SK-N-MC (cell line): Measurements from ENCODE around the gene RXRB.
A peak's percentile ranks its signal among the peaks of the same experiment; 100 is the strongest.

ENCODE experiments used
- DNase-seq: peaks from one replicate; pipeline ENCODE4 v3.0.0-alpha.2; 2011; ENCODE audit warnings: low read depth, low spot score
- H3K27ac ChIP-seq: fragments of 200-600 bp; sonication (generic); 2 replicates; pipeline ENCODE4 v1.5.1; 2016; ENCODE audit warnings: mixed run types
- H3K36me3 ChIP-seq: fragments of 200-600 bp; sonication (generic); 2 replicates; pipeline ENCODE4 v1.6.1; 2017; ENCODE audit warnings: antibody characterized with exemption, low read length, mixed read lengths; ENCODE audit not compliant: insufficient read depth
- H3K4me3 ChIP-seq: fragments of 200-600 bp; sonication (generic); 2 replicates; pipeline ENCODE4 v1.5.1; 2016
- H3K9ac ChIP-seq: fragments of 200-600 bp; sonication (generic); 2 replicates; pipeline ENCODE4 v1.8.0; 2017; ENCODE audit warnings: mixed run types, mixed read lengths; ENCODE audit not compliant: insufficient read length
- H3K9me3 ChIP-seq: fragments of 200-600 bp; sonication (generic); 2 replicates; pipeline ENCODE4 v1.6.1; 2017; ENCODE audit warnings: low read depth, mild to moderate bottlenecking, antibody characterized with exemption, low read length, moderate library complexity, mixed read lengths
- EZH2 ChIP-seq: fragments of 200-600 bp; sonication (generic); IDR thresholded peaks from one replicate; pipeline ENCODE4 v1.6.1; 2017; ENCODE audit warnings: antibody characterized with exemption
- FOXP2 ChIP-seq: optimal IDR thresholded peaks from 2 replicates; pipeline ENCODE3; 2011; ENCODE audit warnings: mild to moderate bottlenecking, moderate library complexity; ENCODE audit not compliant: insufficient read depth; ENCODE audit errors: extremely low read length, control extremely low read depth
- POLR2AphosphoS5 ChIP-seq: IDR thresholded peaks from 2 replicates; pipeline ENCODE4 v1.6.1; 2012; ENCODE audit warnings: mild to moderate bottlenecking, low read depth, low read length, borderline replicate concordance

Gene RXRB

GRCh38 chr6:33215271-33216116 is 15.0 kb upstream of the RXRB start:
- H3K36me3 ChIP-seq: peaks cover 7% of the 10 kb centered on the region; the same call in 1 of the 2 replicates
- no peak overlapping the region for H3K4me3 ChIP-seq
- no peak for DNase-seq
- no peak overlapping the region for H3K27ac ChIP-seq
- no peak overlapping the region for H3K9ac ChIP-seq
- no peaks in the 10 kb centered on the region for H3K9me3 ChIP-seq
- TF ChIP-seq EZH2: no peak

GRCh38 chr6:33213989-33214335 is 13.5 kb upstream of the RXRB start:
- H3K27ac ChIP-seq: no peak overlapping the region
- H3K9me3 ChIP-seq: no peaks in the 10 kb centered on the region
- no peak overlapping the region for H3K9ac ChIP-seq
- peak overlapping the region; percentile 76 for H3K4me3 ChIP-seq
- TF ChIP-seq EZH2: no peak
- no peak for TF ChIP-seq FOXP2
- no peak for TF ChIP-seq POLR2AphosphoS5
- DNase-seq: no peak
- peaks cover 20% of the 10 kb centered on the region for H3K36me3 ChIP-seq

- peak overlapping the region; percentile 57 for H3K9ac ChIP-seq
- no peak overlapping the region for H3K27ac ChIP-seq
- peak overlapping the region; percentile 76 for H3K4me3 ChIP-seq
- DNase-seq: no peak
- H3K36me3 ChIP-seq: peaks cover 20% of the 10 kb centered on the region
- H3K9me3 ChIP-seq: no peaks in the 10 kb centered on the region
- TF ChIP-seq FOXP2 (no peak), EZH2 (no peak), POLR2AphosphoS5 (0 out of 2 replicates have a peak, but pooled peaks have one; percentile 68)
Measured at GRCh38 chr6:33213166-33213988, 12.9 kb upstream of the RXRB start.

GRCh38 chr6:33212857-33213165 is 12.3 kb upstream of the RXRB start:
- TF ChIP-seq POLR2AphosphoS5 (no peak), FOXP2 (no peak), EZH2 (no peak)
- Histone ChIP-seq H3K36me3 (peaks cover 20% of the 10 kb centered on the region), H3K27ac (no peak overlapping the region), H3K9me3 (no peaks in the 10 kb centered on the region), H3K4me3 (peak overlapping the region; percentile 76), H3K9ac (peak overlapping the region; percentile 57)
- DNase-seq: no peak

GRCh38 chr6:33211666-33212422 is 11.4 kb upstream of the RXRB start:
- Histone ChIP-seq H3K27ac (no peak overlapping the region), H3K9me3 (no peaks in the 10 kb centered on the region), H3K36me3 (peaks cover 20% of the 10 kb centered on the region), H3K4me3 (no peak overlapping the region), H3K9ac (no peak overlapping the region)
- TF ChIP-seq POLR2AphosphoS5: no peak
- TF ChIP-seq EZH2: no peak
- TF ChIP-seq FOXP2: no peak
- no peak for DNase-seq

GRCh38 chr6:33211136-33211535 is 10.7 kb upstream of the RXRB start:
- Histone ChIP-seq H3K27ac (no peak overlapping the region), H3K9ac (no peak overlapping the region), H3K9me3 (no peaks in the 10 kb centered on the region), H3K36me3 (peaks cover 20% of the 10 kb centered on the region), H3K4me3 (no peak overlapping the region)
- DNase-seq: no peak
- TF ChIP-seq POLR2AphosphoS5 (no peak), FOXP2 (no peak), EZH2 (no peak)

GRCh38 chr6:33209856-33210255 is 9.4 kb upstream of the RXRB start:
- H3K9me3 ChIP-seq: no peaks in the 10 kb centered on the region
- DNase-seq: no peak
- no peak overlapping the region for H3K9ac ChIP-seq
- H3K4me3 ChIP-seq: no peak overlapping the region
- peaks cover 20% of the 10 kb centered on the region for H3K36me3 ChIP-seq
- no peak for TF ChIP-seq EZH2
- no peak for TF ChIP-seq POLR2AphosphoS5
- TF ChIP-seq FOXP2: no peak
- no peak overlapping the region for H3K27ac ChIP-seq

GRCh38 chr6:33208091-33208967 is 7.9 kb upstream of the RXRB start, which contains the start of gene RING1:
RING1 (plus strand) TSS chr6:33208500; CDS start chr6:33208823, 323 bp downstream.
- Histone ChIP-seq H3K36me3 (peaks cover 29% of the 10 kb centered on the region), H3K27ac (peak within 1 kb of the TSS; percentile 96), H3K9ac (peak within 1 kb of the TSS; percentile 99), H3K4me3 (peak within 1 kb of the TSS; percentile 94), H3K9me3 (no peaks in the 10 kb centered on the region)
- DNase-seq: no peak
- no peak for TF ChIP-seq FOXP2
- no peak for TF ChIP-seq EZH2
- TF ChIP-seq POLR2AphosphoS5: peak; percentile 95
